Calu3 (cell line): Measurements from ENCODE around the gene TTC38. TPM values are rescaled to one million over a fixed set of nuclear protein-coding genes. Genes with fewer than 3 reads are reported as not detected.

Source experiments
- BruUV-seq: library from RNA; stranded (reverse); fragments of 400-500 nt; replicated peaks from 2 replicates; lab custom pipeline; 2021; lab: Mats Ljungman, UMichigan
- CTCF ChIA-PET: fragments of 300-600 bp; sonication (Branson Sonifier 250); formaldehyde crosslinking; loops from one replicate; lab custom pipeline; 2022; ENCODE audit warnings: antibody characterized with exemption; lab: Charles Lee
- DNase-seq: peaks from one replicate; pipeline ENCODE4 v3.0.0; 2022
- H3K27ac Mint-ChIP-seq: one replicate; pipeline ENCODE4 v1.8.0; 2022; ENCODE audit warnings: mixed read lengths; ENCODE audit not compliant: unreplicated experiment
- H3K27me3 Mint-ChIP-seq: one replicate; pipeline ENCODE4 v1.8.0; 2022; ENCODE audit warnings: mixed read lengths; ENCODE audit not compliant: unreplicated experiment
- H3K36me3 Mint-ChIP-seq: one replicate; pipeline ENCODE4 v1.8.0; 2022; ENCODE audit warnings: mild to moderate bottlenecking, moderate library complexity, mixed read lengths; ENCODE audit not compliant: insufficient read depth, unreplicated experiment
- H3K4me1 Mint-ChIP-seq: one replicate; pipeline ENCODE4 v1.8.0; 2022; ENCODE audit warnings: mild to moderate bottlenecking, low read depth, mixed read lengths; ENCODE audit not compliant: unreplicated experiment
- H3K4me3 Mint-ChIP-seq: one replicate; pipeline ENCODE4 v1.8.0; 2022; ENCODE audit warnings: mild to moderate bottlenecking, low read depth, moderate library complexity, mixed read lengths; ENCODE audit not compliant: unreplicated experiment
- H3K9me3 Mint-ChIP-seq: one replicate; pipeline ENCODE4 v1.8.0; 2022; ENCODE audit warnings: low read depth, mixed read lengths; ENCODE audit not compliant: unreplicated experiment
- CTCF ChIP-seq: fragments of 200-600 bp; IDR thresholded peaks from one replicate; pipeline ENCODE4 v1.8.0; 2022; ENCODE audit warnings: antibody characterized with exemption; ENCODE audit not compliant: unreplicated experiment
- intact Hi-C: fragments of 100-400 bp; cut with micrococcal nuclease; formaldehyde crosslinking; loops from one replicate; pipeline ENCODE4 v1.10.0; 2022; ENCODE audit not compliant: unreplicated experiment
- total RNA-seq: library from RNA; stranded (reverse); gene quantifications from 2 replicates; pipeline ENCODE4 v1.2.3, GENCODE V29; 2022

Gene TTC38
- total RNA-seq, 1 experiment from 2014 or later, result 31.9 TPM

GRCh38 chr22:46280063-46280817 lies 12.4 kb downstream of the TTC38 start:
- intact Hi-C loops, result no loop called here
- CTCF ChIA-PET, result interaction anchor here (0.6 to 1.6 kb wide), 2 partner anchors 138 to 159 kb away, joined by 3 to 5 read pairs; no protein-coding TSS in a partner anchor
- no peak for TF ChIP-seq CTCF
- Mint-ChIP-seq H3K27me3 (no peaks in the 10 kb centered on the region), H3K36me3 (peaks cover 45% of the 10 kb centered on the region), H3K27ac (no peak overlapping the region), H3K4me3 (no peak overlapping the region), H3K9me3 (no peaks in the 10 kb centered on the region), H3K4me1 (no peaks in the 10 kb centered on the region)
- BruUV-seq, result no TSS peak
- DNase-seq, result no peak

- no peaks in the 10 kb centered on the region for H3K9me3 Mint-ChIP-seq
- BruUV-seq, result no TSS peak
- CTCF ChIA-PET, result interaction anchor here (1.6 kb wide), 1 partner anchor 160 kb away, joined by 3 read pairs; no protein-coding TSS in a partner anchor
- no peak overlapping the region for H3K27ac Mint-ChIP-seq
- H3K36me3 Mint-ChIP-seq, result peaks cover 46% of the 10 kb centered on the region
- TF ChIP-seq CTCF, result no peak
- H3K27me3 Mint-ChIP-seq, result no peaks in the 10 kb centered on the region
- DNase-seq, result no peak
- intact Hi-C loops, result no loop called here
- no peaks in the 10 kb centered on the region for H3K4me1 Mint-ChIP-seq
- no peak overlapping the region for H3K4me3 Mint-ChIP-seq
Measured at GRCh38 chr22:46280999-46281623, 13.3 kb downstream of the TTC38 start.

- CTCF ChIA-PET, result no interaction called here
- no peaks in the 10 kb centered on the region for H3K27me3 Mint-ChIP-seq
- no TSS peak for BruUV-seq
- peaks cover 53% of the 10 kb centered on the region for H3K36me3 Mint-ChIP-seq
- intact Hi-C loops, result no loop called here
- DNase-seq, result no peak
- TF ChIP-seq CTCF, result no peak
- H3K9me3 Mint-ChIP-seq, result no peaks in the 10 kb centered on the region
- H3K4me1 Mint-ChIP-seq, result no peaks in the 10 kb centered on the region
- H3K27ac Mint-ChIP-seq, result no peak overlapping the region
- H3K4me3 Mint-ChIP-seq, result no peak overlapping the region
Measured at GRCh38 chr22:46281866-46282678, 14.3 kb downstream of the TTC38 start.

GRCh38 chr22:46286006-46286405 lies 18.2 kb downstream of the TTC38 start:
- BruUV-seq, result no TSS peak
- TF ChIP-seq CTCF, result no peak
- intact Hi-C loops, result no loop called here
- no peaks in the 10 kb centered on the region for H3K27me3 Mint-ChIP-seq
- CTCF ChIA-PET, result no interaction called here
- peaks cover 62% of the 10 kb centered on the region for H3K36me3 Mint-ChIP-seq
- no peak for DNase-seq
- H3K4me1 Mint-ChIP-seq, result no peaks in the 10 kb centered on the region
- no peak overlapping the region for H3K4me3 Mint-ChIP-seq
- no peak overlapping the region for H3K27ac Mint-ChIP-seq
- H3K9me3 Mint-ChIP-seq, result no peaks in the 10 kb centered on the region
